ENCODE data around the gene GBX1.

GBX1 gene

GRCh38 chr7:151138153-151138851 is 29.2 kb downstream of the GBX1 start:
- DNase-seq = no peak

DNA sequence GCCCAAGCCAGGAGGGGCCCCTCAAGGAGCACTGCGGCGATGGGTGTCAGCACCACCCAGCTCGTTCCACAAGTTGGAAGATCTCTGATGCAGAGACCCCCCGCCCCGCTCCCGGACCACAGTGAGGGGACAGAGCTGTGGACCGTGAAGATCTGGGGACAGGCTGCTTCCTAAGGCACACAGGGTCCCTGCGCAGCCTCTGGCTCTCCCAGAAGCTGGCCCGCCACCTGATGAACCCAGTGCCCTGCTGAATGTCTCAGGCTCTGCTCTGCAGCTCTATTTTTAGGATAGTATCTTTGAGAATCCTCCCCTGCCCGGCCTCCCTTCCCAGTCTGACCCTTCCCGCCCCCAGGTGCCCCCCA is 29.7 kb downstream of the GBX1 start:
- DNase-seq = no peak

DNA sequence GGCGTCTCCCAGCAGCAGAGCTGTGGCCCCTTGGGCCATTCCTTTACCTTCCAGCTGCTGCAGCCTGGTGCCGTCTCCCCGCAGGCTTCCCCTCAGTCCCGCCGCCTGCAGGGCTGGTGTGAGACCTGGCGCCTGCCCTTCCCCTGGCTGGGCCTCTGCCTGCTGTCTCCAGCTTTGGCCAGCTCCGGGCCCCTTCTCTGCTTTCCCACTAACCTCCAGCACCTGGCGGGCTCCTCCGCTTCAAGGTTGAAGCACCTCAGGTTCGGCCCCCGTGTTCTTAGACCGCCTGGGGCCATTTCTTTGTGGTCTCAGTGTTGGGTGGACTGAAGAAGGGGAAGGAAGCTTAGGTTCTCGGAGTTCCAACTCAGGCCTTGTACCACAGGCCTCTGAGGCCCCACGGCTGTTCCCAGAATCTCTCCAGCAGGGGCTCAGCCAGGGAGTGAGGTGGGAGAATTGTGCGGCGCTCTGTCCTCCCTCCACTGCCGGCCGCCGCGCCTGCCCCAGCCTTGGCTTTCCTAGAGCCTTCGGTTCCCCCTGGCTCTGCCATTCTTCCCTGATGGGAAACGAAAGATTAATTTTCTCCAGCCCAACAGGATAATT is 30.3 kb downstream of the GBX1 start:
- no peak for DNase-seq

GRCh38 chr7:151135866-151136843 is 31.3 kb downstream of the GBX1 start:
- DNase-seq = no peak

DNA sequence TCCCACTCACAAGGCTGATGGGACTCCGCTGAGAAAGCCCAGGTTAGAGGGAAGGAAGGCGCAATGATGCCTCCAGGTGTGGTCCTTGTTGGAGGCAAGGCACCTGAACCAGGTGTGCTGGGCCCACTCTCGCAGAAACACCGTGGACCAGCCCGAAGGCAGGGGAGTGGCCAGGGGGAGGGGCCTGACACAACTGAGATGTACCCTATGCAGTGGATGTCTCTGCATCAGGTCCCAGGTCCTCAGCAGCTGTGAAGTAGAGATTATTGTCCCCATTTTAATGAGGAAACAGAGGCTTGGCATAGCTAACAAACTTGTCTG is 32.0 kb downstream of the GBX1 start:
- no peak for DNase-seq

GRCh38 chr7:151134743-151135524 is 32.6 kb downstream of the GBX1 start:
- DNase-seq = no peak

DNA sequence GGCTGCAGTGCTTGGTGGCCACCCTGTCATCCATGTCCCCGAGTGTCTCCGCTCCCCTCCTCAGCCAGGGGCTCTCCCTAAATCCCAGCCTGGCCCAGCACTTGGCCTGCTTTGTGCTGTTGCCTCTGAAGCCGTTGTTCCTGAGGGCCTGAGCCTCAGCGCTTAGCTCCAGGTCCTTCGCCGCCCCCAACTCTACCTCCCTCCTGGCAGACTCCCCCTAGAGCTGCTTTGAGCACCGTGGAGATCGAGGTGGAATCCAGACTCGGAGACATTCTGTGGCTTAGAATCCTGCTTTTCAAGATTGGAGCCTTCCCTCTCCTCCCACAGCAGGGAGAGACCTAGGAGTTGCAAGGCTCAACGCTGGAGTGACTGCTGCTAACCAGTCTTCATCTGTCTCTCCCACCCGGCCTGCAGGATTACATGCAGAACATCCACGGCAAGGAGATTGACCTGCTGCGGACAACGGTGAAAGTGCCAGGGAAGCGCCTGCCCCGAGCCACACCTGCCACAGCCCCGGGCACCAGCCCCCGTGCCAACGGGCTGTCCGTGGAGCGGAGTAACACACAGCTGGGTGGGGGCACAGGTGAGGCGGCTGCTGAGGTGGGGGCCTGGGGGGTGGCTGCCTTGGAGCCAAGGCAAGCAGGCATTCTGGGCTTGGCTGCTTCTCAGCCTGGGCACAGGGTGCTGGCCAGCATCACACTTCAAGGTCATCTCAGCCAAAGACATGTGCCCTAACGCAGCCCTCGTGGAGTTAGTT is 33.3 kb downstream of the GBX1 start:
- DNase-seq = no peak

- no peak for DNase-seq
These were observed 34.1 kb downstream of the GBX1 start for GRCh38 chr7:151133266-151133985.

GRCh38 chr7:151132461-151133205 is 34.9 kb downstream of the GBX1 start:
- no peak for DNase-seq

GRCh38 chr7:151131592-151132293 is 35.8 kb downstream of the GBX1 start:
- DNase-seq = no peak

GRCh38 chr7:151131224-151131591 is 36.3 kb downstream of the GBX1 start:
- no peak for DNase-seq

DNA sequence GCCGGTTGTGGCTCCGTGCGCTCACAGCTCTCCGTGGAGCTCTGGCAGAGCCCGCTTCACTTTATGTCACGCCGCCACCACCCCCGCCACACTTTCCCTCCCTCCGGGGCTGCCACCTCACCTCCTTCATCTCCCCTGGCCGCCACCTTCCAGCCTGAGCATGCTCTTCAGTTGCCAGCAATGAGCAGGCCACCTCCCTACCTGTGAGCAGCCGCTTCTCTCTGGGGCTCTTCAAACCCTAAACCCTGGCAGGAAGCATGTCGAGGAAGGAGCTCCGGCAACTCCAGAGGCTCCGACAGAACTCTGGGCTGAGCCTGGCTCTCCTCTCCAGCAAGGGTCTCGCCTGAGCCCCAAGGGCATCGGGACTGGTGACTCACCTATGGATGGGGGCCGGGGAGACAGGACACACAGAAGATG is 36.7 kb downstream of the GBX1 start:
- no peak for DNase-seq

DNA sequence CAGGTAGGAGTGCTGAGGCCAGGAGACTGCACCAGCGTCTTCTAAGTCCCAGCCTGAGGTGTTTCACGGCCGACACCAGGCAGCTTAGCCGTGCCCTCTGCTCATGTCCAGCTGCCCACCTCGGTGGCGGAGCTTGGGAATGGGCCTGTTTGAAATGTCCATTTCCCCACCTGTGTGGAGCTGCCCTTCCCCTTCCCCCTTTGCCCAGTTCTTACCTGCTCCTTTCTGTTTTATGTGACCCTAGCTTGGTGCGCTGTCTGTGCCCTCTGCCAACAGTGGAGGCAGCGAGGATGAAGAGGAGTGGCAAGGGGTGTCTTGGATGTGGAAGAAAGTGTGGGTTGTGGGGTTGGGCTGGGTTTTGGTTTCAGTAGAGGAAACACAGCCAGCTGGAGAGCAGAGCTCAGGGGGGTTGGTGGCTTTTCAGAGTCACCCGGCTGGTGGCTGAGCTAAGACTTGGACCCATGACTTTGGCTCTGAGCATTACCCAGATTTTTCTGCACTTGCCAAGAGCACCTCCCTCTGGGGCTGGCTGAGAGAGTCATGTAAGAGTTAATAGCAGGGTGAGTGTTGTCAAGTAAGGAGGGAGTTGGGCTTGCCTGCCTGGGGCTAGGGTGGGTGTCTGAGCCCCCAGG is 37.4 kb downstream of the GBX1 start:
- no peak for DNase-seq

GRCh38 chr7:151129117-151129959 is 38.2 kb downstream of the GBX1 start:
- no peak for DNase-seq

DNA sequence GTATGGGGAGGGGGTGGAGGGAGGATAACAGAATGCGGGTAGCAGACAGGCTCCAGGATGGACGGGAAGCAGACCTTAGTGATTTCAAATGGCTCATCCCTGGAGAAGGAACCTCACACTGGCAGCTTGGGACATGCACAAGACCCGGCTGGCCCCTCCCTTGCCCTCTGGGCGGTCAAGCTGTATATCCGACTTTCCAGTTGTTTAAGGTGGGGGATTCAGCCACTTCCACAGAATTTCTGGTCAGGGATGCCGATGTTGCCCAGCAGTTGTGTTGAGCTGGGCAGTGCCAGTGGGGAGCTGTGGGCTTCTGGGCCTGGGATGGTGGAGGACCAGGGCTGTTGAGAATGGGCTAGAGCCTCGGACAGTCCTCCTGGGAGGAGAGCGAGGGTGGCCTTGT is 38.8 kb downstream of the GBX1 start:
- no peak for DNase-seq

DNA sequence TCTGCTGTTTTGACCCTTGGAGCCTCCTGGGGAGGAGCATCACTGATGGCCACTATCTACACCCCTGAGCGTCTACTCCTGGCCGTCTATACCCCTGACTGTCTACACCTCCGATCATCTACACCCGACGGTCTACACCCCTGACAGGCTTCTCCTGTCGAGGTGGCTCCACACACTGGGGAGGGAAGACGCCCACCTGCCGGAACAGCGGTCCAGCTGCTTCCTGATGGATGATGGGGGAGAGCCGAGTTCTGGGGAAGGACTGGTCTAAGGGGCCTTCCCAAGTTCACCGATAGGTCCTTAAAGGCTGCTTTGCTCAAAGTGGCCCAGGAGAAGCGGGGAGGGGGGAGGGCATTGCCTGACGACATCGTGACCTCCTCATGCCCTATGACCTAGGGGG is 39.4 kb downstream of the GBX1 start:
- DNase-seq = no peak

DNA sequence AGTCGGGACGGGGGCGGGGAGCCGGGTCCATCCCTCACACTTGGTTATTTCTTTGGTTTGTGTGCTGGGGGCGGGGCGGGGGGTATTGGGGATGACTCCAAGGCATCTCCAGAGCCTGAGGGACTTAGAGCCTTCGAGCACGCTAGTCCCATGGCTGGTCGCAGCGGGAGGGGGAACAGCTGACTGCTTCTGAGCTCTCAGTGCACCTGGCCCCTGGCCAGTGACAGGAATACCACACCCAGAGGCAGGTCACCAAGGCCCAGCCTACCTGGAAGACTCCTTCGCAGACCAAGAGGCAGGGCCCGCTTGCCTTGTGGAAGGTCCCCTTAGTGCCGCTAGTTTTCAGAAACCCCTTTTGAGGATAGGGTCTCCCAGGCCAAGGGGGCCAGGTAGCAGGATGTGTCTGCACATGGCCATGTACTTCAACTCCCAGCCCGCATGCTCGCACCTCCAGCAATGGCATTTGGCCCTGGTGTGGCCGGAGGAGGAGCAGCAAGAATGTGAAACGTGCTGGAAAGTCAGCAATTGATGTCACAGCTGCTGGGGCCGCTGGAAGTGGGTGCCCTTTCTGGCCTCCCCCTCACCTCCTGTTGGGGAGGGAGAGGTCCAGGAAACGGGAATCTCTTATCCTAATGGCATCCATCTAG is 40.9 kb downstream of the GBX1 start:
- no peak for DNase-seq

DNA sequence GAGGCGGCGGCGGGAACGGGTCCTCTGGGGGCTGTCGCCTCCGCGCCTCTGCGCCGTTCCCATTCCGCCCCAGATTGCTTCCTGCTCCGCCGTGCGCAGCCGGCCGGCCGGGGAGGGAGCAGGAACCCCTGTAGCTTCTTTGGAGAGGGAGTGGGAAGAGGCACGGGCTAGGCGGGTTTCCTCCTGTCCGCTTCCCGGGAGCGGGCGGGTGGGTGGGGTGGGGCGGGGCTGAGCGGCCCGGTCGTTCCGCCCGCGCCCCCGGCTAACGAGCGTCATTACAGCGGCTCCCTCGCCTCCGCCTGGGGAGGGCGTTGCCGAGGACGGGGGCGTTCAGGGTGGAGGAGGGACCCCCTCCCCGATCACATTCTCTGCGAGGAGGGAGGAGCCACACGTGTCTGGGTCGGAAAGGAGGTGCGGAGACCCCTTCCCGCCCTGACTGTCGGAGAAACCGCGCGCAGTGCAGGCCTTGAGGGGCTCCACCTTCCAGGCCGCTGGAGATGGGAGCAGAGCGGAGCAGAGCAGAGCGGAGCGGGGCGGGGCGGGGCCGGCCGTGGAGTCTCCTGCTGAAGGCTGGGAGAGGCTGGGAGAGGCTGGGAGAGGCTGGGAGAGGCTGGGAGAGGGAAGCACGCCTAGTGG is 41.5 kb downstream of the GBX1 start:
- DNase-seq = no peak

Data from KG1 (cell line).